ENCODE results near the gene OSBPL1A. TPM values are rescaled to one million over a fixed set of nuclear protein-coding genes. Genes with fewer than 3 reads are reported as not detected.

Gene OSBPL1A
- total RNA-seq, 4 donors from 2014 or later = 52.9 to 67.6 (median 59.0) TPM

DNA sequence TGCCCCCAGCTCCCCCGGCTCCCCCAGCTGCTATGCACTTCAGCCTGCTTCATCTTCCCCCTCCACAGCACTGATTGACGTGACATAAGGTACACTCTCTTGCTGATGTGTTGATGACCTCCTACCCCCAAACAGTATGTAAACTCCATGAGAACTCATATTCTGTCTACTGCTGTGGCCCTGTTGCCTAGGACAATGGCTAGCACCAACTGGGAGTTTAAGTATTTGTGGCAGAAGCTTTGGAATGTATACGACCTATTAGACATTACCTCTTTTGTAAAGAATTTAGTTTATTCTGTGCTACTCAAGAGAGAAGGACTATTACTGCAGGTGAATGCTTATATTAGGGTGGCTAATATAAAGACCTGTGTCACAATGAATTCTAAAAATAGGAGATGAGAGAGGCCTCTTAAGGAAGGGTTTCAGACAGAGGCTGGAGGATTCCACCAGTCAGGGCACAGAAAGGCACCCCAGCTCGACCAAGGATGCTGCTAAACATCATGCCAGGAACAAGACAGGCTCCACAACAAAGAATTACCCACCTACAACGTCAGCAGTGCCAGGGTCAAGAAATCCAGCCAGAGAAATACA lies 198.2 kb downstream of the OSBPL1A start:
- H3K27ac ChIP-seq = no peak overlapping the region
- TF ChIP-seq POLR2A (IDR thresholded peaks at IDR 0.05) = no peak
- TF ChIP-seq, protein P1, sequence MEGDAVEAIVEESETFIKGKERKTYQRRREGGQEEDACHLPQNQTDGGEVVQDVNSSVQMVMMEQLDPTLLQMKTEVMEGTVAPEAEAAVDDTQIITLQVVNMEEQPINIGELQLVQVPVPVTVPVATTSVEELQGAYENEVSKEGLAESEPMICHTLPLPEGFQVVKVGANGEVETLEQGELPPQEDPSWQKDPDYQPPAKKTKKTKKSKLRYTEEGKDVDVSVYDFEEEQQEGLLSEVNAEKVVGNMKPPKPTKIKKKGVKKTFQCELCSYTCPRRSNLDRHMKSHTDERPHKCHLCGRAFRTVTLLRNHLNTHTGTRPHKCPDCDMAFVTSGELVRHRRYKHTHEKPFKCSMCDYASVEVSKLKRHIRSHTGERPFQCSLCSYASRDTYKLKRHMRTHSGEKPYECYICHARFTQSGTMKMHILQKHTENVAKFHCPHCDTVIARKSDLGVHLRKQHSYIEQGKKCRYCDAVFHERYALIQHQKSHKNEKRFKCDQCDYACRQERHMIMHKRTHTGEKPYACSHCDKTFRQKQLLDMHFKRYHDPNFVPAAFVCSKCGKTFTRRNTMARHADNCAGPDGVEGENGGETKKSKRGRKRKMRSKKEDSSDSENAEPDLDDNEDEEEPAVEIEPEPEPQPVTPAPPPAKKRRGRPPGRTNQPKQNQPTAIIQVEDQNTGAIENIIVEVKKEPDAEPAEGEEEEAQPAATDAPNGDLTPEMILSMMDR (IDR thresholded peaks at IDR 0.05) = no peak

DNA sequence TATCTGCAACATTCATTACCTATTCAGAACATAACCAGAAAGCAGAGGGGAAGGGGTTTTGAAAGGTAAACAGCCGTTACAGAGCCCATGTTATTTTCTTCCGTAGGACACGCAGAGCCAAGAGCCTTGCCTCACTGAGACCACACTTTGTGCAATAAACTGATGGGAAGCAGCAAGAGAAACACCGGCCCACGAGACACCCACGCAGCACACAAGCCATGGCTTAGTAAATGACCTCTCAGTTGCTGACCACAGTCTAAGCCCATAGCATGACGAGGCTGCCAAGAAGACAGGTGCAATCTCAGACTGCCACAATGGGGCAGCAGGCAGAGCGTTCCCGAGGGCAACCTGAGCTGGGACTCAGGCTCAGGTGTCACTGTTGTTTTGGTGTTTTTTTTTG lies 199.2 kb downstream of the OSBPL1A start:
- TF ChIP-seq, protein P1 (IDR thresholded peaks at IDR 0.05) = no peak
- TF ChIP-seq POLR2A (IDR thresholded peaks at IDR 0.05) = no peak
- H3K27me3 ChIP-seq = no peaks in the 10 kb centered on the region
- no peaks in the 10 kb centered on the region for H3K36me3 ChIP-seq
- H3K4me3 ChIP-seq = no peak overlapping the region
- no peak overlapping the region for H3K27ac ChIP-seq
- H3K4me1 ChIP-seq = no peaks in the 10 kb centered on the region
- H3K9me3 ChIP-seq = no peaks in the 10 kb centered on the region
- no peak for DNase-seq

More for the DNA sequence above, 198.2 kb downstream of the OSBPL1A start:
- H3K4me1 ChIP-seq = no peaks in the 10 kb centered on the region
- no peak for DNase-seq
- no peaks in the 10 kb centered on the region for H3K36me3 ChIP-seq
- H3K4me3 ChIP-seq = no peak overlapping the region
- no peaks in the 10 kb centered on the region for H3K27me3 ChIP-seq
- H3K9me3 ChIP-seq = no peaks in the 10 kb centered on the region

DNA sequence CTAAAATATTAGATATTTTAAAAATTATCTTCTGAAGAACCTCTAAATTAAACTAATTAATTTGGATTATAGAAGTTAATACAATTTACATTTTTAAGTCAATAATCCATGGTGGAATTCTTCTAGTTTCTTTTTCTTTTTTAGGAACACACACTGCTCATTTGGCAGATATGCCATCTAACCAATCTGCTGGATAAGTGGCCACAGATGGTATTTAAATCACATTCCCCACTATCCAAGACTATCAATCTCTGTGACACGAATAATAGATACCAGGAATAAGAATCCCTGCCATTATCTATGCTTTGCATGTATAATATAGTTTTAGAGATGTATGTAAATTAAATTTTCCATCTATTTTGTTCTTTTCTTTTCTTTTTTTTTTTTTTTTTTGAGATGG lies 200.2 kb downstream of the OSBPL1A start:
- Histone ChIP-seq H3K4me3 (no peak overlapping the region), H3K4me1 (no peaks in the 10 kb centered on the region), H3K9me3 (no peaks in the 10 kb centered on the region), H3K36me3 (no peaks in the 10 kb centered on the region), H3K27me3 (no peaks in the 10 kb centered on the region), H3K27ac (no peak overlapping the region)
- no peak for DNase-seq
- no peak for TF ChIP-seq POLR2A (IDR thresholded peaks at IDR 0.05)
- TF ChIP-seq, protein P1 (IDR thresholded peaks at IDR 0.05) = no peak

DNA sequence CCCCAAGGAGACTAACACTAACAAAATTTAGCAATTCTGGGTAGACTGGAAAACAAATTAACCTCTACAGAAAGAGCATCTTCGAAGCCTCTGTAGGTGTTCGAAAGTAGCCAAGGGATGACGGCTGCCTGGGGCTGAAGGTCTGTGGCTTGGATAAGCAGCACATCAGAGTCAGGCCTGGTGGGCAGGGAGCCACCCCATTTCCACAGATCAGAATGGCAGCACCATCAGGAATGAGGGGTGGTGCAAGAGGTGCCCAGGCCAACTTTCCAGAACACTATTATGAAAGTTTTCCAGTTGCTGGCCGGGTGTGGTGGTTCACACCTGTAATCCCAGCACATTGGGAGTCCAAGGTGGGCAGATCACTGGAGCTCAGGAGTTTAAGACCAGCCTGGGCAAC lies 200.9 kb downstream of the OSBPL1A start:
- H3K27ac ChIP-seq = no peak overlapping the region
- H3K4me1 ChIP-seq = no peaks in the 10 kb centered on the region
- DNase-seq = no peak
- no peak for TF ChIP-seq POLR2A (IDR thresholded peaks at IDR 0.05)
- TF ChIP-seq, protein P1 (IDR thresholded peaks at IDR 0.05) = no peak
- no peaks in the 10 kb centered on the region for H3K36me3 ChIP-seq
- H3K27me3 ChIP-seq = no peaks in the 10 kb centered on the region
- H3K9me3 ChIP-seq = no peaks in the 10 kb centered on the region
- no peak overlapping the region for H3K4me3 ChIP-seq

DNA sequence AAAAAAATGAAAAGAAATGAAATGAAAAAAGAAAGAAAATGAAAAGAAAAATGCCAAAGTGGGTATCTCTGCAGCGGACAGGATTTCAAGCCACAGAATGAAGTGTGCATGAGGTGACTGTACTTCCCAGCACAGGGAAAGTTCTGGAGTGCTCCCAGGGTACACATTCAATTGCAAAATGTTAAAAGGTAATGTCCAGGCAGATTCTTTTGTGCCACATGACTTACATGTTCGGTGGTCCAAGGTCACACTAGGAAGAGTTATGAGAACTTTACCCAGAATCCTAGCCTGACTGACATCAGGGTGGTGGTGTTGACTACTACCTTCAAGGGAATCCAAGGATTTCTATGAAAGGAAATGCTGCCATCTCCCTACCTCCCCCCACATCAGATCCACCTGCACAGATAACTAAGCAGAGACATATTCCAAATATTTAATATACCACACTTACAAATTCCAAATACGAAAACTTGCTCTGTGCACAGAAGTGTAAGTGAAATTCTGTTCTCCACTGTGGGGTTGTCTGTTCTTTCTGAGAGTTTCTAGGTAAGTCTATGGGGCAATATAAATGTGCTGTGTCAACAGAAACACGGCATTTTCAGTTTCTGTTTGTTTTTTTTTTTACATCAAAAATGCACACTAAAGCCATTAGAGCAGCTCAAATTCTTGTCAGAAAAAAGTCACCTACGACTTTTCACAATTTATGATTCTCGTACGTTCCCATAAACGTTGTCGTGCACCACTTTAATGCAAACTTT lies 202.1 kb downstream of the OSBPL1A start:
- H3K9me3 ChIP-seq = no peaks in the 10 kb centered on the region
- DNase-seq = no peak
- no peak overlapping the region for H3K4me3 ChIP-seq
- no peak overlapping the region for H3K27ac ChIP-seq
- no peak for TF ChIP-seq POLR2A (IDR thresholded peaks at IDR 0.05)
- TF ChIP-seq, protein P1 (IDR thresholded peaks at IDR 0.05) = no peak
- H3K36me3 ChIP-seq = no peaks in the 10 kb centered on the region
- no peaks in the 10 kb centered on the region for H3K27me3 ChIP-seq
- H3K4me1 ChIP-seq = no peaks in the 10 kb centered on the region

All from Peyer's patch (tissue), 4 donors.